GM12864 (cell line): ENCODE data around the gene PPP6R2.
A peak's percentile ranks its signal among the peaks of the same experiment; 100 is the strongest.

Experiments
- DNase-seq: peaks from one replicate; pipeline ENCODE4 v3.0.0-alpha.2; 2011; ENCODE audit warnings: low read depth
- H3K4me3 ChIP-seq: 2 replicates; pipeline ENCODE4 v1.5.1; 2011; ENCODE audit warnings: mild to moderate bottlenecking, low read depth, low read length, control low read depth
- TF ChIP-seq, protein P1 (sequence below): IDR thresholded peaks from 2 replicates; pipeline ENCODE4 v1.5.1; 2011; ENCODE audit warnings: low read depth, mild to moderate bottlenecking, moderate library complexity, low read length, control low read depth, inconsistent platforms; ENCODE audit errors: missing control alignments

PPP6R2 gene

DNA sequence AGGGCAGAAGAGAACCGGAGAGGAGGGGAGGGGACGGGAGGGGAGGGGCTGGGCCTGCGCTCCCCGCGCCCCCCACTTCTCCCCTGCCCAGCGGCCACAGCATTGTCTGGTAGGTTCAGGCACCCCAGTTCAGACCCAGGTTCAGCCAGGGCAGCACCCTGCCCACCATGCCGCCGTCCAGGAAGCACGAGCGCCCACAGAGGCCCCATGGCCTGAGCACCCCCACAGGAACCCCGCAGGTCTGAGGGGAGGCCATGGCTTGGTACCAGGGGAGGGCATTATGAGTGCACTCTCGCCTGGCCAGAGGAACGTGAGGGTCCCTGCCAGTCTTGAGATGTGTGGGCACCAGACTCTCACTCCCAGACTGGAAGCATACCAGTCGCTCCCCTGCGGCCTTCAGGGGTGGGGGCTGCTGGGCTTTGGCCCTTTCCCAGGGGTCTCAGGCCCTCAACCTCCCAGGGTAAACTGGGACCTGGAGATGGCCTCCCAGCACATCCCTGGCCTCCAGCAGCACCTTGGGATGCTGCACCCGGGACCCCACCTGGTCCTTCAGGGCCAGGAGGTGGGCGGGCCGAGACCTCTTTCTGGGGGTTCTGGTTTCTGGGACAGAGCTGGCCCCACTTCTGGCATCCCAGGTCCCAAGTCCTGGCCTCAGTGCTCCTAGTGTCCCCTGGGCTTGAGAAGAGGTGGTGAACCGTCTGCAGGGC is 35.1 kb upstream of the PPP6R2 start:
- peak overlapping the region; percentile 6; the same call in 1 of the 2 replicates for H3K4me3 ChIP-seq
- DNase-seq, result no peak
- TF ChIP-seq, protein P1, sequence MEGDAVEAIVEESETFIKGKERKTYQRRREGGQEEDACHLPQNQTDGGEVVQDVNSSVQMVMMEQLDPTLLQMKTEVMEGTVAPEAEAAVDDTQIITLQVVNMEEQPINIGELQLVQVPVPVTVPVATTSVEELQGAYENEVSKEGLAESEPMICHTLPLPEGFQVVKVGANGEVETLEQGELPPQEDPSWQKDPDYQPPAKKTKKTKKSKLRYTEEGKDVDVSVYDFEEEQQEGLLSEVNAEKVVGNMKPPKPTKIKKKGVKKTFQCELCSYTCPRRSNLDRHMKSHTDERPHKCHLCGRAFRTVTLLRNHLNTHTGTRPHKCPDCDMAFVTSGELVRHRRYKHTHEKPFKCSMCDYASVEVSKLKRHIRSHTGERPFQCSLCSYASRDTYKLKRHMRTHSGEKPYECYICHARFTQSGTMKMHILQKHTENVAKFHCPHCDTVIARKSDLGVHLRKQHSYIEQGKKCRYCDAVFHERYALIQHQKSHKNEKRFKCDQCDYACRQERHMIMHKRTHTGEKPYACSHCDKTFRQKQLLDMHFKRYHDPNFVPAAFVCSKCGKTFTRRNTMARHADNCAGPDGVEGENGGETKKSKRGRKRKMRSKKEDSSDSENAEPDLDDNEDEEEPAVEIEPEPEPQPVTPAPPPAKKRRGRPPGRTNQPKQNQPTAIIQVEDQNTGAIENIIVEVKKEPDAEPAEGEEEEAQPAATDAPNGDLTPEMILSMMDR, result no peak

DNA sequence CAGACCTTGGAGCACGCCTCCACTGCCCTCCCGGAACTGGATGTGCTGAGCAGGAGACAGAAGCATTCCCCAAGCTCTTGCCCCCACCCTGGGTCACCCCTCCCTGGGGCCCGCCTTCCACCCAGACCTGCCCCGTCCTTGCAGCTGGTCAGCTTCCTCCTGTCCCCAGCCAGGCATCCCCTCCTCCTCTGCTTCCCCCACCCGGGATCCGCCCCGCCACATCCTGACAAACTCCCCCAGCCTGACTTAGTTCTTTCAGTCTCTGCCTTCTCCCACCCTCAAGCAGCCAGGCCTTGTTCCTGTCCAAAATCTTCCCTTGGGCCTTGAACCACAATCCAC is 34.6 kb upstream of the PPP6R2 start:
- no peak overlapping the region for H3K4me3 ChIP-seq
- no peak for DNase-seq
- TF ChIP-seq, protein P1, result no peak

DNA sequence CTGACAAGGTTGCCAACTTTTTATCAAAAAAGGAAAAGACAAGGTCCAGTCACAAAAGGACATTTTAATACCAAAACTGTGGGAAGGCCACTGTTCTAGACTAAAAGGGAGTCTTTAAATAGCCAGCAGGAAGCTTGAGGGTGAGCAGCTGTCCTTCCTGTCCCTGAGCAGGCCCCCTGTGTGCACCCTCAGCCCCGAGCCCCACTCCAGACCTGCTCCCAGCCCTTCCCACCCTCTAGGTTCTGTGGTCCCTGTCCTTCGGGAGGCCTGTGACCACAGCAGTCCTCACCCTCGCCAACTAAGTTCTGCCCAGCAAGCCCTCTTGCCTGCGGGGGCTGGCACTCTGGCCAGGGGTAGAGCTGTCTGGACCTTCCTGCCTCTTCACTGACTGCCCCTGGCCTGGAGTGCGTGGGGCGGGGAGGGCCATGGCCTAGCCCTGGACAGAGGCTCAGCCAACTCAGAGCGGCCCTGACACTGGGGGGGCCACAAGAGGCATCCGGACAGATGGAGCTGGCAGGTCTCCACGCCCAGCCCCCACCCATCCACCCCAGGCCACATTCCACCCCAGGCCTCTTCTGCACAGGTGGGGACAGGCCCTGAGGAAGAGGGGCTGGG is 34.0 kb upstream of the PPP6R2 start:
- no peak overlapping the region for H3K4me3 ChIP-seq
- TF ChIP-seq, protein P1, result no peak

DNA sequence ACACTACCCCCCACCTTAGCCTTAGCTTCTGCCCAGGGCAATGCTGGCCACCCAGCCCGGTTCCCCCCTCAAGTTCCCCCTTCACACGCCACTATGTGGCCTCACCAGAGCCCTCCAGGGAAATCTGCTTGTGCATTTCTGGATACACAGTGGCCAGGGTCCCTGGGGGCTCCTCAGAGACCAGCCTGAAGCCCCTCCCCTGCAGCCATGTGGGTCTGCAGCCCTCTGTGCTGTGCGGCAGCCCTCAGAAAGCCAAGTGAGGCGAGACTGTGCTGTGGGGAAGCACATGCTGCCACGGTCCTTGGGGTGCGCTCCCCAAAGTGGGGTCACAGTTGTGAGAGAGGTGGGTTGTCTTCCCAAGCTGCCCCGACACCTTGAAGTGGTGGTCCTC is 33.5 kb upstream of the PPP6R2 start:
- TF ChIP-seq, protein P1, result no peak
- H3K4me3 ChIP-seq, result no peak overlapping the region
- DNase-seq, result no peak

More for the DNA sequence above, 34.0 kb upstream of the PPP6R2 start:
- DNase-seq, result no peak

DNA sequence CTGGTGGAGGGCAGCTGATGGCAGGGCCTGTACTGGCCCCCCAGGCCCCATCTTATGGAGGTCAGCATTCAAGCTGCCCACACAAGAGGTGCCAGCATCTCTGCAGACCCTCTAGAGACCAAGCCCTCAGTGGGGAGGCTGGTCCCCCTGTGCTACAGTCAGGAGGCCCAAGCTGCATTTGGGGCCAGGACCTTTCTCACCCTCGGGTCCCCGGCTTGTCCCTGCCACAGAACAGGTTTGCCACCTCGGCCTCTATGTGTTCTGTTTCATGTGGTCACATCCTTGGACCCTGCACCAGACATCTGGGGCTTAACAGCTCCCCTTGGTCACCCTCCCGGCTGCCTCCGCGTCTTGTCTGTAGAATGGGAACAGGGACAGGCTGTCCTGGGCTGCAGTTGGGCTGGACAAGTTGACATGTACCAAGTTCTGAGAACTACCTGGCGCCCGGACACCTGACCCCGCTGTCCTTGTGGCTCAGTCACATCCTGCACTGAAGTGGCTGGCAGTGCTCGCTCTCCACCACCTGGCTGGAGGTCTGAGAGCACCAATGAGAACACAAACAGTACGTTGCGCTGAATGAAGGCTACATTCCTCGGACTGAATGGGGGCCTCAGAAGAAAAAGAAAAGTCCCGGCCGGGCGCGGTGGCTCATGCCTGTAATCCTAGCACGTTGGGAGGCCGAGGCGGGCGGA is 33.0 kb upstream of the PPP6R2 start:
- TF ChIP-seq, protein P1, result no peak
- H3K4me3 ChIP-seq, result no peak overlapping the region
- no peak for DNase-seq

DNA sequence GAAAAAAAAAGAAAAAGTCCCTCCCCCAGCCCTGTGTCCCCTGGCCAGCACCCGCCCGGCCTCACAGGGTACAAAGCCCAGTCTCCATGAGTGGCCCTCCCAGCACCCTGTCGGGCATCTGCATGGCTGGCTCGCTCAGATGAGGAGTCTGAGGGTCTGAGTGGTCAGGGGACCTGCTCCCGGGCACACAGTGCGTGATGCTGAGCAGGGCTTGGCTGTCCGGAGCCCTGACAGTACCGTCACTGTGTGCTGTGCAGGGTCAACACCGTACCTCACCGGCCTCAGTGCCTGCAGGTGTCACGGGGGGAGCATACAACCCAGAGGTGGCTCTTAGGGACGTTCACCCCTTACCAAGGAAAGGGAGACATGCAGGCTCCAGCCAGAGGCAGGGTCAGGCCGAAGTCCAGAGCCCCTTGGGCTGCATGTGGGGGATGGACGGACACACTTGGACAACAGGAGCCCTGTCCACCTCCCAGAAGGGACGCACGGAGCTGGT is 32.1 kb upstream of the PPP6R2 start:
- TF ChIP-seq, protein P1, result no peak
- H3K4me3 ChIP-seq, result no peak overlapping the region
- no peak for DNase-seq
